Posterior cingulate gyrus (tissue), 11 donors: ENCODE data around the gene WDFY2.
A peak's percentile ranks its signal among the peaks of the same experiment; 100 is the strongest.
"Not testable (repeated sequence)": the region's sequence is repeated elsewhere in the genome, so short reads cannot be mapped to it uniquely, and the experiment has no call there.

Source experiments
- DNase-seq, 10 donors: peaks; one replicate each; pipeline versions ENCODE4 v3.0.0 to v3.0.0-alpha.2; 2020 to 2021; ENCODE audit warnings: mixed read lengths in 3 of 10
- intact Hi-C: fragments of 100-400 bp; cut with DNase I; formaldehyde crosslinking; loops from one replicate; pipeline ENCODE4 v1.15.1; 2023

Gene WDFY2

GRCh38 chr13:51645761-51646670 is 61.8 kb downstream of the WDFY2 start:
- peak in 2 of 10 donors; percentile 55 to 68 for DNase-seq
- intact Hi-C loops: no loop called here

- DNase-seq: no peak
- intact Hi-C loops: no loop called here
Measured at GRCh38 chr13:51647067-51647466, 62.8 kb downstream of the WDFY2 start.

GRCh38 chr13:51652193-51652592 is 67.9 kb downstream of the WDFY2 start:
- intact Hi-C loops, DNase-seq: not testable (repeated sequence)

- intact Hi-C loops: no loop called here
- DNase-seq: no peak
Measured at GRCh38 chr13:51659276-51660127, 75.2 kb downstream of the WDFY2 start.

GRCh38 chr13:51660813-51661212 is 76.6 kb downstream of the WDFY2 start:
- intact Hi-C loops: no loop called here
- DNase-seq: no peak

- intact Hi-C loops: no loop called here
- DNase-seq: no peak
Measured at GRCh38 chr13:51663973-51664957, 80.0 kb downstream of the WDFY2 start.

- intact Hi-C loops: no loop called here
- DNase-seq: no peak
Measured at GRCh38 chr13:51665456-51665855, 81.2 kb downstream of the WDFY2 start.

- intact Hi-C loops: no loop called here
- DNase-seq: no peak
Measured at GRCh38 chr13:51666374-51666773, 82.1 kb downstream of the WDFY2 start.

- intact Hi-C loops: no loop called here
- no peak for DNase-seq
Measured at GRCh38 chr13:51666839-51667238, 82.6 kb downstream of the WDFY2 start.

GRCh38 chr13:51668580-51669195 is 84.4 kb downstream of the WDFY2 start:
- intact Hi-C loops: no loop called here

GRCh38 chr13:51673165-51673564 is 88.9 kb downstream of the WDFY2 start:
- intact Hi-C loops: no loop called here
- DNase-seq: no peak

More at GRCh38 chr13:51668580-51669195, 84.4 kb downstream of the WDFY2 start:
- DNase-seq: no peak

GRCh38 chr13:51674276-51674675 is 90.0 kb downstream of the WDFY2 start:
- no peak for DNase-seq
- intact Hi-C loops: no loop called here

- intact Hi-C loops: no loop called here
- DNase-seq: no peak
Measured at GRCh38 chr13:51675385-51675784, 91.1 kb downstream of the WDFY2 start.

GRCh38 chr13:51675877-51676276 is 91.6 kb downstream of the WDFY2 start:
- DNase-seq: no peak
- intact Hi-C loops: no loop called here

GRCh38 chr13:51676739-51677138 is 92.5 kb downstream of the WDFY2 start:
- intact Hi-C loops: no loop called here
- no peak for DNase-seq

- no peak for DNase-seq
- intact Hi-C loops: no loop called here
Measured at GRCh38 chr13:51678420-51678819, 94.2 kb downstream of the WDFY2 start.

GRCh38 chr13:51679616-51680015 is 95.4 kb downstream of the WDFY2 start:
- intact Hi-C loops: no loop called here
- no peak for DNase-seq

GRCh38 chr13:51681037-51681678 is 96.9 kb downstream of the WDFY2 start:
- intact Hi-C loops: no loop called here
- DNase-seq: no peak

GRCh38 chr13:51682686-51683085 is 98.4 kb downstream of the WDFY2 start:
- intact Hi-C loops: no loop called here
- DNase-seq: no peak
